Neural progenitor cell (in vitro differentiated cells): Measurements from ENCODE around the gene EIF4G3.

Experiments used
- EZH2 ChIP-seq: fragments of 200-600 bp; sonication (generic); IDR thresholded peaks from 2 replicates; pipeline ENCODE4 v1.6.1; 2017; ENCODE audit warnings: antibody characterized with exemption, mild to moderate bottlenecking, moderate library complexity
- EZH2phosphoT487 ChIP-seq: fragments of 200-600 bp; sonication (generic); IDR thresholded peaks from 2 replicates; pipeline ENCODE4 v1.6.1; 2017; ENCODE audit warnings: antibody characterized with exemption
- TF ChIP-seq, protein P1 (sequence below): fragments of 200-600 bp; sonication (generic); IDR thresholded peaks from 2 replicates; pipeline ENCODE4 v1.5.1; 2017; ENCODE audit warnings: antibody characterized with exemption, mild to moderate bottlenecking

DNA sequence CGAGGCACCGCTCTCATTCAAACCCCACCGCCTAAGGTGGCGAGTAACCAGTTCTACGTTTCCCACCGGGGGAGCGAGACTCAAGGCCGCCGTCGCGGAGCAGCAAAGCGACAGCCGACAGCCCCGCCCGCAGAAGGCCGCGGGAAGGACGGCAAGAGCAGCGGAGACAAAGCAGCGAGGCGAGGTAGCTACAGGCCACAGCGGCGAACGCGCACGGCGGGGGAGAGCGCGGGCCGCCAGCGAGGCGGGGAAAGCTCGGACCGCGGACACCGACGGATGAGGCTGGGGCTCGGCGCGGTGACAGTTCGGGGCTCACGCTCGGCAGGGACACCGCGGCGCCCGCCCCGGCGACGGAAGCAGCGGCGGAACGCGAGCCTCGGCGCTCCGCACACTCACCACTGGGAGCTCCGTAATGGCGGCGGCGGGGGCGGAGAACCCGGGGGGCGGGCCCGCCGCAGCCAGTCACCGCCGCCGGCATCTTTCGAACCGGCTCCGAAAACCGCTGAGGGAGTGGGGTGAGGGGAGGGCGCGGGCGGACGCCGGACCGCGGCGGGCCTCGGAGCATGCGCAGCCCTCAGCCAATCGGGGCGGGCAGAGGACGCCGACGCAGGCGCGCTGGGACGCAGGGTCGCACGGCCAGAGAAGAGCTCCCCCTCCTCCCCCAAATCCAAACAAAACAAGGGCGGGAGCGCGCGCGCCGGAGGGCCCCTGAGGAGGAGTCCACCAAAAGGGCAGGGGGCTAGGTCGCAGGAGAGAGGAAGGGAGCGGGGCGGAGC, 390.3 kb downstream of the EIF4G3 start:
- TF ChIP-seq, protein P1, sequence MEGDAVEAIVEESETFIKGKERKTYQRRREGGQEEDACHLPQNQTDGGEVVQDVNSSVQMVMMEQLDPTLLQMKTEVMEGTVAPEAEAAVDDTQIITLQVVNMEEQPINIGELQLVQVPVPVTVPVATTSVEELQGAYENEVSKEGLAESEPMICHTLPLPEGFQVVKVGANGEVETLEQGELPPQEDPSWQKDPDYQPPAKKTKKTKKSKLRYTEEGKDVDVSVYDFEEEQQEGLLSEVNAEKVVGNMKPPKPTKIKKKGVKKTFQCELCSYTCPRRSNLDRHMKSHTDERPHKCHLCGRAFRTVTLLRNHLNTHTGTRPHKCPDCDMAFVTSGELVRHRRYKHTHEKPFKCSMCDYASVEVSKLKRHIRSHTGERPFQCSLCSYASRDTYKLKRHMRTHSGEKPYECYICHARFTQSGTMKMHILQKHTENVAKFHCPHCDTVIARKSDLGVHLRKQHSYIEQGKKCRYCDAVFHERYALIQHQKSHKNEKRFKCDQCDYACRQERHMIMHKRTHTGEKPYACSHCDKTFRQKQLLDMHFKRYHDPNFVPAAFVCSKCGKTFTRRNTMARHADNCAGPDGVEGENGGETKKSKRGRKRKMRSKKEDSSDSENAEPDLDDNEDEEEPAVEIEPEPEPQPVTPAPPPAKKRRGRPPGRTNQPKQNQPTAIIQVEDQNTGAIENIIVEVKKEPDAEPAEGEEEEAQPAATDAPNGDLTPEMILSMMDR, result no peak
- no peak for TF ChIP-seq EZH2
- no peak for TF ChIP-seq EZH2phosphoT487
